ENCODE results near the gene GPRC5C.
A peak's percentile ranks its signal among the peaks of the same experiment; 100 is the strongest.
"Not testable (repeated sequence)": the region's sequence is repeated elsewhere in the genome, so short reads cannot be mapped to it uniquely, and the experiment has no call there.

GPRC5C gene

DNA sequence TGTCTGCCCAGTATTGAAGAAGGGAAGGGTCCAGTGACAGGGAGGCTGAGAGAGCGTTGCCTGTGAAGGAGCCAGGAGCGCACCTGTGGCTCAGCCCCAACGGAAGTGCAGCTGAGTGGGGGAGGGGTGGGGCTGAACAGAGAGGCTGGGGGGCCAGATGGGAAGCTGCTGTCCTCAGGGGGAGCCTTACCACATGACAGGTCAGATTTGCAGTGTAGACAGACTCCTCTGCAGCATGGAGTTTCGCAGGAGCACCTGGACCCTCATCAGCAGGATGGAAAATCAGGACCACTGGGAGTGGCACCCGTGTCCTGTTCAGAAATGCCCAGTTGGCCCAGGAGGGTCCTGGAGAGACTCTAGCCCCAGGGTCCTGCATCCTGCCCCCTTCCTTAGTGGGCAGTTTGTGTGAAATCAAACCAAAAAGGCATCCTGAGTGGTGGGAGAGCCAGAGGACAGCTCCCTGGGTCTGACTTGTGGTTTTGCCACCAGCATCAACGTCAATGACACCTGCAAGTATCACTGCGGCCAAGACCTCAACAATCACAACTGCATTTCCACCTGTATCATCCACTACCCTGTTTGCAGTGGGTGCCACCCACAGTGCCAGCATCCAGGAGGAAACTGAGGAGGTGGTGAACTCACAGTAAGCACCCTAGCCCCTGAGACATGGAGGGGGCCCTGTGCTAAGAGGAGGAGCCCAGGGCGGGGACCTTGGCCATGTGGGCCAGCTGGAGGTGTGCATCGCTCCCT, 42.3 kb downstream of the GPRC5C start:
- DNase-seq = no peak

DNA sequence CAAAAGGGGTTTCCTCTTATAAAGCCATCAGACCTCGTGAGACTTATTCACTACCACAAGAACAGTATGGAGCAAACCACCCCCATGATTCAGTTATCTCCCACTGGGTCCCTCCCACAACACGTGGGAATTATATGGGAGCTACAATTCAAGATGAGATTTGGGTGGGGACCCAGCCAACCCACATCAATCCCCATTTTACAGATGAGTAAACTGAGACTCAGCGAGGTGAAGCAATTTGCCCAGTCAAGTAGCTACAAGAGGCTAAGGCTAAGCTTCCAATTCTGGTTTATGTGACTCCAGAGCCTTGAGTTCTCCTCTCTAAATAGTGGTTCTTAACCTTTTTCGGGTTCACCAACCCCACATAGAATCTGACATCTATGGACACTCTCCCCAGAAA, 43.3 kb downstream of the GPRC5C start:
- DNase-seq = no peak

DNA sequence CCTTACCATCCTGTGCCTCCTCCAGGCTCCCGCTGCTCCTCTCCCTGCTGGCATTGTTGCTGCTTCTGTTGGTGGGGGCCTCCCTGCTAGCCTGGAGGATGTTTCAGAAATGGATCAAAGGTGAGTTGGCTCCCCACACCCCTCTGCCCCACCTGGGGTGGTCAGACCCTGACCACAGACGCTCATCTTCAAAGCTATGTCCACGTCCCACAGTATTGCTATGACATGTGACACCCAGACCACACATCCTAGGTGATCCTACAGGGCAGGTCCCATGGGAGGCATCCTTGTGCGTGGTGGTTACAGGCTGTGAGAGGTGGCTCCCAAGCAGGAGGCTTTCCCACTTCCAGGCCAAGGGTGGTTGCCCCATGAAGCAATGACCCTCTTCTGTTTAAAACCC, 45.5 kb downstream of the GPRC5C start:
- DNase-seq = no peak

DNA sequence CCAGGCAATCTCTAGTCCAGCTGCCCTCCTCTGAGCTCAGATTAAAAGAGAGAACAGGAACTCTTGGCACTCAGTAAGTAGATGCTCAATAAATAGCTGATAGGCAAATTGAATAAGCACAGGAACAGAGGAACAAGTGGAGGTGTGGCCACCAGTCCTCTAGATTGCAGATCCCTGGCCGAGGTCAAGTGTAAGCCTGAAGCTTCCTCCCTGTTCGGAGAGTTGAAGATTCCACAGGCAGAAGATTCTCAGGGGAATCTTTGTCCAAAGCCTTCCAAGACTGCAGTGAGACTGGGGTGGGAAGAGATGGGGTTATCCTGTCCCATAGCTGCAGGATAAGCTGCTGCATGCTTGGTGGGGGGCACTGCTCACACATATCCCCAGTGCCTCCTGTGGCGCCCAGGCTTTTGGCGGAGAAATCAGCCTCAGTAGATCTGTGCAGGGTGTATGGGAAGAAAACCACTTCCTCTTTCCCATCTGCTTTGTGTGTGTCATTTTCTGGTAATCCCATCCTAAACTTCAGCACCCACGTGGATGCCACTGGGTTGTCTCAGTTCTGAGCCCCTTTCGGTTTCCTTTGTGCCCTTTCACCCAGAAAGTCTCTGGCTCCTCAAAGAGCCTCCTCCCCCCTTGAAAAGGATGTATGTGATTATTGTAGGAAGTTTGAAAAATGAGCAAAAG, 46.7 kb downstream of the GPRC5C start:
- peak; percentile 37 for DNase-seq

DNA sequence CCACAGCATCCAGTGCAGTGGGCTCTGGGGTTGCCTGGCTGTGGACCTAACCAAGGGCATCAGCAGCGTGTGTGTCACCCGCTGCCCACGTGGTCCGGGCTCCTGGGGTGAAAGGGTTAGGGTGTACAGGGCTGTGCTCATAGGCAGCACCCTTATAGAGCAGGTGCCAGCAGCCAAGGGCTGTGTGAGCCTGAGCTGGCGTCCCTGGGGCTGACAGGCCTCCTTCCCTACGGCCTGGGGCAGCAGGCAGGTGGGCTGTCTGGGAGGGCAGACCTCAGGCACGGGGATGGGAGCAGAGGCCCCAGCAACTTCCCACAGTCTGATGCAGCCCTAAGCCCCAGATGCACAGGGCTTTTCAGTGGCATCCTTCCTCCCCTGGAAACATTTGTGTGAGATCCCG, 48.4 kb downstream of the GPRC5C start:
- no peak for DNase-seq

DNA sequence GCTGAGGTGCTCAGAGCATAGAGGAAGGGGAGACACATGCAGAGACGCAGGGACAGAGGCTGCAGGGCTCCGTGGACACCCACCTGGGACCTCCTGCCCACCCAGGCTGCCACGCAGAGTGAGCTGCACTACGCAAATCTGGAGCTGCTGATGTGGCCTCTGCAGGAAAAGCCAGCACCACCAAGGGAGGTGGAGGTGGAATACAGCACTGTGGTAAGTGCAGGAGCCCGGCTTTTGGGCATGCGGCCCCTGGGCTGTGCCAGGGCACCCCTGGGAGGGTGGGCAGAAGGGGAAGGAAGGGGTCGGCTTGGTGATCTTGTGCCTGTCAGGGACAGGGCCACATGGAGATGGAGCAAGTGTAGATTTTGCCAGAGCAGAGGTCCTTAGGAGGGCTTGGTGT, 49.7 kb downstream of the GPRC5C start:
- no peak for DNase-seq

DNA sequence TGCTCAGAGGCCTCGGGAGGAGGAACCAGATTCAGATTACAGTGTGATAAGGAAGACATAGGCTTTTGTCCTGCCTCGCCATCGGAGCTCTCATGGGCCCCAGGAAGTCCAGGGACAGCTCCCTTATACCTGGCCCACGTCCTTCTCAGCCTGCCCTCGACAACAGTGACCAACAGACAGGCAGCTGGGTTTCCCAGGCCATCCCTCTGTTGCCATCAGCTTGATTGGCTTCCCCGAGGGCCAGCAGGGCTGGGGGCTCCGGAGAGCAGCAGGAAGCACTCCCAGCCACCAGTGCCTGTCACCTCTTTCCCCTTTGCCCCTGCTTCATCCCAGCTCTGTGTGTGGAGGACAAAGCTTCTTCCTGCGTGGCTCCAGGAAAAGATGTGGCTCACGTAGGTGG, 52.2 kb downstream of the GPRC5C start:
- no peak for DNase-seq

DNA sequence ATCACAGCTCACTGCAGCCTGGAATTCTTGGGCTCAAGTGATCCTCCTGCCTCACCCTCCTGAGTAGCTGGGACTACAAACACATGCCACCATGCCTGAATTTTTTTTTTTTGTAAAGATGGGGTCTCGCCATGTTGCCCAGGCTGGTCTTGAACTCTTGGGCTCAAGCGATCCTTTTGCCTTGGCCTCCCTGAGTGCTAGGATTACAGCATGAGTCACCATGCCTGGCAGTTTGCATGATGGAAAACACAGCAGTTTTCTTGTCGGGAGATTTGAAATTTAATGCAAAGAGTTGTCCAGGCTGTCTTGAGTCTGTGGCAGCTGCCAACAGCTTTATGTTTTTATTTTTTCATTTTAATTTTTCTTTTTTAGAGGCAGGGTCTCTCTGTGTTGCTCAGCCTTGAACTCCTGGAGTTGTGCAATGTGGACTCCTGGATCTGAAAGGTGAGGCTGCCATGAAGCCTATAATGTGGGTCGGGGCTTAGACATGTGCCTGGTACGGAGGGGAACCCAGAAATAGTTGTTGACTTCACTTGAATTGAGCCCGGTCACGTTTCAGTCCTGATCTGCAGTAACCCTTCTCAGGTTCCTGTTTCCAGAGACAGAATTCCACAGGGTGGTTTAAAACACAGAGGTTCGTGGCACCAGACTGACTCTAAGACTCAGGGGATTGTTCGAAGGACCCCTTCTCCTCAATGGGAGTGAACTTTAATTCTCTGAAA, 53.3 kb downstream of the GPRC5C start:
- no peak for DNase-seq

DNA sequence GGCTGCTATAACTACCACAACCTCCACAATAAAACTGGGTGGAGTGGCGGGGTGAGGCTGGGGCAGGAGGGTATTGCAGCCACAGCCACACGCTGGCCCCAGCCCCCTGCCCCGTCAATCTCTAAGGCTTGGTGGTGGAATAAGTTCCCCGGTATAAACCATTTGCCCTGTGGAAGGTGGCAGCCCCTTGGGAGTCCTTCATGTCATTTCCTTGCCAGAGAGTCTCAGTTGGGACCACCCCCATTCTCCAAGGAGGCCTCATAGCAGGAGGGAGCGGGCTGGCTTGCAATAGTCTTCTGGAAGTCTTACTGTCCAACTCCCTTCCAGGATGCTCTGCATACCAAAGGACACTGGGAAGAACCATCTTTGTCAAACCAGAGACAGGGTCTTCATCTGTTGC, 54.0 kb downstream of the GPRC5C start:
- DNase-seq = no peak

DNA sequence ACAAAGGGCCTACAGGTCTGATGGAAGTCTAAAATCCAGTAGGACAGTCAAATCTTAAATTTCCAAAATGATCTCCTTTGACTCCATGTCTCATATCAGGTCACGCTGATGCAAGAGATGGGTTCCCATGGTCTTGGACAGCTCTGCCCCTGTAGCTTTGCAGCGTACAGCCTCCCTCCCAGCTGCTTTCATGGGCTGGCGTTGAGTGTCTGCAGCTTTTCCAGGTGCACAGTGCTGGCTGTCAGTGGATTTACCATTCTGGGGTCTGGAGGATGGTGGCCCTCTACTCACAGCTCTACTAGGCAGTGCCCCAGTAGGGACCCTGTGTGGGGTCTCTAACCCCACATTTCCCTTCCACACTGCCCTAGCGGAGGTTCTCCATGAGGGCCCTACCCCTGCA, 56.4 kb downstream of the GPRC5C start:
- not testable (repeated sequence) for DNase-seq

DNA sequence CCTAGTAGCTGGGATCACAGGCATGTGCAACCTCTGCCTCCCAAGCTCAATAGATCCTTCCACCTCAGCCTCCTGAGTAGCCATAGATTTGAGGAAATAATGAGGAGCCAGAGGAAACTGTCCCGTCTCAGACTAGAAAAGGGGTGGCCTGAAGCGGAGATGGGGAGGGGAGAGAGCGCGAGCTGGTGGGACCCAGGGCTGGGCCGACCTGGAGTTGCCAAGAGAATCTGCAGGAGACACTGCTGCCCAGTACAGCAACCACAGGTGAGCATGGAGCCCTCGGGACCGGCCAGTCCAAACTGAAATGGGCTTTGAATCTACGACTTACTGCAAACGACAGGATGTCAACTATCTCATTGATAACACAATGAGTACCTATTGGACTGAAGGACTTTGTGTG, 58.8 kb downstream of the GPRC5C start:
- DNase-seq = no peak

DNA sequence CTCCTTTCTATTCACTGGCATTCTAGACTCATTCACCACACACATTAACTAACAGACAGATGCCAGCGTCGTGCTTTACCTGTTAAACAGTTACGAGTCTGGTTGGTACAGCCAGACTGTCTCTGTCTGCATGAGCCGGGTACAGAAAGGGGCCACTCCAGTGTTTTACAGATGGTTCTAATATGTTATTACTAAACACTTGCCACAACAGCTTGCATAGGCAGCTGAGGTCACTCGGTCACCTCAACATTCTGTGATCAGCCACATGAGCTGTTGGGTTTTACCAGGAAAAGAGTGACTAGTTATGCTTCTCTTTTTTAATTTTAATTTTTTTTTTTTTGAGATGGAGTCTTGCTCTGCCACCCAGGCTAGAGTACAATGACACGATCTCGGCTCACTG, 59.7 kb downstream of the GPRC5C start:
- no peak for DNase-seq

DNA sequence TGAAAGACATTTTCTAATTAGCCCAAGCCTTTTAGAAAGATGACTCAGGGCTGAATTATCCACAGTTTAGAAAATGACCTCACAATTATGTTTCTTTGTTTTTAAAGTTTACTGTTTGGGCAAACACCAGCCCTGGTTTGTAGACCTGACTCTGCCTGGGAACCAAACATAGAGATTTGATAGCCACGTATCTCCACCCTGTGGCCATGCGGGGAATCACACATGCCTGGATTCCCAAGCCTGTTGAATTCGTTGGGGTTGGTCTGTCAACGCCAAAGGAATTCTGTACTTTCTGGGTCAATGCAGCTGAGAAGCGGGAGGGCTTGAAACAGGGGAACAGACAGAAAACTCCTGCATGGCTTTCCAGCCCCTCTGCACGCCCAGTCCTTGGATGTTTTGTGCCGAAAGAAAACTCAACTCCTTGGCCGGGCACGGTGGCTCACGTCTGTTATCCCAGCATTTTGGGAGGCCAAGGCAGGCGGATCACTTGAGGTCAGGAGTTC, 61.5 kb downstream of the GPRC5C start:
- peak; percentile 54 for DNase-seq
